ENCODE data around the gene SDK1.

DNA sequence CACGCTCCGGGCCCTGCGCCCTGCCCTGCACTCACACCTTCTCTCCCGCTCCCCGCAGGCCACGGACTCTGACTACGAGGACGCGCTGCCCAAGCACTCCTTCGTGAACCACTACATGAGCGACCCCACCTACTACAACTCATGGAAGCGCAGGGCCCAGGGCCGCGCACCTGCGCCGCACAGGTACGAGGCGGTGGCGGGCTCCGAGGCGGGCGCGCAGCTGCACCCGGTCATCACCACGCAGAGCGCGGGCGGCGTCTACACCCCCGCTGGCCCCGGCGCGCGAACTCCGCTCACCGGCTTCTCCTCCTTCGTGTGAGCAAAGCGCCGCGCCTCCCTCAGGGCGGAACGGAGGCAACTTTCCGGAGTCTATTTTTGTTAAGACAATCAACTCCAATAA lies 964.0 kb downstream of the SDK1 start:
- TF ChIP-seq, protein P1, sequence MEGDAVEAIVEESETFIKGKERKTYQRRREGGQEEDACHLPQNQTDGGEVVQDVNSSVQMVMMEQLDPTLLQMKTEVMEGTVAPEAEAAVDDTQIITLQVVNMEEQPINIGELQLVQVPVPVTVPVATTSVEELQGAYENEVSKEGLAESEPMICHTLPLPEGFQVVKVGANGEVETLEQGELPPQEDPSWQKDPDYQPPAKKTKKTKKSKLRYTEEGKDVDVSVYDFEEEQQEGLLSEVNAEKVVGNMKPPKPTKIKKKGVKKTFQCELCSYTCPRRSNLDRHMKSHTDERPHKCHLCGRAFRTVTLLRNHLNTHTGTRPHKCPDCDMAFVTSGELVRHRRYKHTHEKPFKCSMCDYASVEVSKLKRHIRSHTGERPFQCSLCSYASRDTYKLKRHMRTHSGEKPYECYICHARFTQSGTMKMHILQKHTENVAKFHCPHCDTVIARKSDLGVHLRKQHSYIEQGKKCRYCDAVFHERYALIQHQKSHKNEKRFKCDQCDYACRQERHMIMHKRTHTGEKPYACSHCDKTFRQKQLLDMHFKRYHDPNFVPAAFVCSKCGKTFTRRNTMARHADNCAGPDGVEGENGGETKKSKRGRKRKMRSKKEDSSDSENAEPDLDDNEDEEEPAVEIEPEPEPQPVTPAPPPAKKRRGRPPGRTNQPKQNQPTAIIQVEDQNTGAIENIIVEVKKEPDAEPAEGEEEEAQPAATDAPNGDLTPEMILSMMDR (tag by site-specific recombination; IDR thresholded peaks at IDR 0.05): no peak
- TF ChIP-seq HOXD13 (CRISPR knock-in tag; IDR thresholded peaks at IDR 0.05; ENCODE audit: borderline replicate concordance) (no peak), ZNF341 (tag by site-specific recombination; IDR thresholded peaks at IDR 0.05; ENCODE audit: low read depth) (no peak), ZNF274 (IDR thresholded peaks at IDR 0.05; ENCODE audit: low read length) (no peak), ZNF274 (tag by site-specific recombination; IDR thresholded peaks at IDR 0.05; ENCODE audit: borderline replicate concordance) (no peak), ZFHX2 (tag by site-specific recombination; conservative IDR thresholded peaks at IDR 0.05) (no peak), ZNF266 (tag by site-specific recombination; IDR thresholded peaks at IDR 0.05; ENCODE audit: low read depth) (no peak), ZNF311 (tag by site-specific recombination; IDR thresholded peaks at IDR 0.05; ENCODE audit: borderline replicate concordance) (no peak), ZFP37 (tag by site-specific recombination; IDR thresholded peaks at IDR 0.05) (no peak)
- TF ChIP-seq, protein P2, sequence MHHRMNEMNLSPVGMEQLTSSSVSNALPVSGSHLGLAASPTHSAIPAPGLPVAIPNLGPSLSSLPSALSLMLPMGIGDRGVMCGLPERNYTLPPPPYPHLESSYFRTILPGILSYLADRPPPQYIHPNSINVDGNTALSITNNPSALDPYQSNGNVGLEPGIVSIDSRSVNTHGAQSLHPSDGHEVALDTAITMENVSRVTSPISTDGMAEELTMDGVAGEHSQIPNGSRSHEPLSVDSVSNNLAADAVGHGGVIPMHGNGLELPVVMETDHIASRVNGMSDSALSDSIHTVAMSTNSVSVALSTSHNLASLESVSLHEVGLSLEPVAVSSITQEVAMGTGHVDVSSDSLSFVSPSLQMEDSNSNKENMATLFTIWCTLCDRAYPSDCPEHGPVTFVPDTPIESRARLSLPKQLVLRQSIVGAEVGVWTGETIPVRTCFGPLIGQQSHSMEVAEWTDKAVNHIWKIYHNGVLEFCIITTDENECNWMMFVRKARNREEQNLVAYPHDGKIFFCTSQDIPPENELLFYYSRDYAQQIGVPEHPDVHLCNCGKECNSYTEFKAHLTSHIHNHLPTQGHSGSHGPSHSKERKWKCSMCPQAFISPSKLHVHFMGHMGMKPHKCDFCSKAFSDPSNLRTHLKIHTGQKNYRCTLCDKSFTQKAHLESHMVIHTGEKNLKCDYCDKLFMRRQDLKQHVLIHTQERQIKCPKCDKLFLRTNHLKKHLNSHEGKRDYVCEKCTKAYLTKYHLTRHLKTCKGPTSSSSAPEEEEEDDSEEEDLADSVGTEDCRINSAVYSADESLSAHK (tag by site-specific recombination; IDR thresholded peaks at IDR 0.05): no peak
- TF ChIP-seq, protein P3, sequence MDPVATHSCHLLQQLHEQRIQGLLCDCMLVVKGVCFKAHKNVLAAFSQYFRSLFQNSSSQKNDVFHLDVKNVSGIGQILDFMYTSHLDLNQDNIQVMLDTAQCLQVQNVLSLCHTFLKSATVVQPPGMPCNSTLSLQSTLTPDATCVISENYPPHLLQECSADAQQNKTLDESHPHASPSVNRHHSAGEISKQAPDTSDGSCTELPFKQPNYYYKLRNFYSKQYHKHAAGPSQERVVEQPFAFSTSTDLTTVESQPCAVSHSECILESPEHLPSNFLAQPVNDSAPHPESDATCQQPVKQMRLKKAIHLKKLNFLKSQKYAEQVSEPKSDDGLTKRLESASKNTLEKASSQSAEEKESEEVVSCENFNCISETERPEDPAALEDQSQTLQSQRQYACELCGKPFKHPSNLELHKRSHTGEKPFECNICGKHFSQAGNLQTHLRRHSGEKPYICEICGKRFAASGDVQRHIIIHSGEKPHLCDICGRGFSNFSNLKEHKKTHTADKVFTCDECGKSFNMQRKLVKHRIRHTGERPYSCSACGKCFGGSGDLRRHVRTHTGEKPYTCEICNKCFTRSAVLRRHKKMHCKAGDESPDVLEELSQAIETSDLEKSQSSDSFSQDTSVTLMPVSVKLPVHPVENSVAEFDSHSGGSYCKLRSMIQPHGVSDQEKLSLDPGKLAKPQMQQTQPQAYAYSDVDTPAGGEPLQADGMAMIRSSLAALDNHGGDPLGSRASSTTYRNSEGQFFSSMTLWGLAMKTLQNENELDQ (tag by site-specific recombination; IDR thresholded peaks at IDR 0.05; ENCODE audit: low read depth): no peak
- TF ChIP-seq, protein P4, sequence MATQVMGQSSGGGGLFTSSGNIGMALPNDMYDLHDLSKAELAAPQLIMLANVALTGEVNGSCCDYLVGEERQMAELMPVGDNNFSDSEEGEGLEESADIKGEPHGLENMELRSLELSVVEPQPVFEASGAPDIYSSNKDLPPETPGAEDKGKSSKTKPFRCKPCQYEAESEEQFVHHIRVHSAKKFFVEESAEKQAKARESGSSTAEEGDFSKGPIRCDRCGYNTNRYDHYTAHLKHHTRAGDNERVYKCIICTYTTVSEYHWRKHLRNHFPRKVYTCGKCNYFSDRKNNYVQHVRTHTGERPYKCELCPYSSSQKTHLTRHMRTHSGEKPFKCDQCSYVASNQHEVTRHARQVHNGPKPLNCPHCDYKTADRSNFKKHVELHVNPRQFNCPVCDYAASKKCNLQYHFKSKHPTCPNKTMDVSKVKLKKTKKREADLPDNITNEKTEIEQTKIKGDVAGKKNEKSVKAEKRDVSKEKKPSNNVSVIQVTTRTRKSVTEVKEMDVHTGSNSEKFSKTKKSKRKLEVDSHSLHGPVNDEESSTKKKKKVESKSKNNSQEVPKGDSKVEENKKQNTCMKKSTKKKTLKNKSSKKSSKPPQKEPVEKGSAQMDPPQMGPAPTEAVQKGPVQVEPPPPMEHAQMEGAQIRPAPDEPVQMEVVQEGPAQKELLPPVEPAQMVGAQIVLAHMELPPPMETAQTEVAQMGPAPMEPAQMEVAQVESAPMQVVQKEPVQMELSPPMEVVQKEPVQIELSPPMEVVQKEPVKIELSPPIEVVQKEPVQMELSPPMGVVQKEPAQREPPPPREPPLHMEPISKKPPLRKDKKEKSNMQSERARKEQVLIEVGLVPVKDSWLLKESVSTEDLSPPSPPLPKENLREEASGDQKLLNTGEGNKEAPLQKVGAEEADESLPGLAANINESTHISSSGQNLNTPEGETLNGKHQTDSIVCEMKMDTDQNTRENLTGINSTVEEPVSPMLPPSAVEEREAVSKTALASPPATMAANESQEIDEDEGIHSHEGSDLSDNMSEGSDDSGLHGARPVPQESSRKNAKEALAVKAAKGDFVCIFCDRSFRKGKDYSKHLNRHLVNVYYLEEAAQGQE (tag by site-specific recombination; IDR thresholded peaks at IDR 0.05): no peak
- TF ChIP-seq, protein P5, sequence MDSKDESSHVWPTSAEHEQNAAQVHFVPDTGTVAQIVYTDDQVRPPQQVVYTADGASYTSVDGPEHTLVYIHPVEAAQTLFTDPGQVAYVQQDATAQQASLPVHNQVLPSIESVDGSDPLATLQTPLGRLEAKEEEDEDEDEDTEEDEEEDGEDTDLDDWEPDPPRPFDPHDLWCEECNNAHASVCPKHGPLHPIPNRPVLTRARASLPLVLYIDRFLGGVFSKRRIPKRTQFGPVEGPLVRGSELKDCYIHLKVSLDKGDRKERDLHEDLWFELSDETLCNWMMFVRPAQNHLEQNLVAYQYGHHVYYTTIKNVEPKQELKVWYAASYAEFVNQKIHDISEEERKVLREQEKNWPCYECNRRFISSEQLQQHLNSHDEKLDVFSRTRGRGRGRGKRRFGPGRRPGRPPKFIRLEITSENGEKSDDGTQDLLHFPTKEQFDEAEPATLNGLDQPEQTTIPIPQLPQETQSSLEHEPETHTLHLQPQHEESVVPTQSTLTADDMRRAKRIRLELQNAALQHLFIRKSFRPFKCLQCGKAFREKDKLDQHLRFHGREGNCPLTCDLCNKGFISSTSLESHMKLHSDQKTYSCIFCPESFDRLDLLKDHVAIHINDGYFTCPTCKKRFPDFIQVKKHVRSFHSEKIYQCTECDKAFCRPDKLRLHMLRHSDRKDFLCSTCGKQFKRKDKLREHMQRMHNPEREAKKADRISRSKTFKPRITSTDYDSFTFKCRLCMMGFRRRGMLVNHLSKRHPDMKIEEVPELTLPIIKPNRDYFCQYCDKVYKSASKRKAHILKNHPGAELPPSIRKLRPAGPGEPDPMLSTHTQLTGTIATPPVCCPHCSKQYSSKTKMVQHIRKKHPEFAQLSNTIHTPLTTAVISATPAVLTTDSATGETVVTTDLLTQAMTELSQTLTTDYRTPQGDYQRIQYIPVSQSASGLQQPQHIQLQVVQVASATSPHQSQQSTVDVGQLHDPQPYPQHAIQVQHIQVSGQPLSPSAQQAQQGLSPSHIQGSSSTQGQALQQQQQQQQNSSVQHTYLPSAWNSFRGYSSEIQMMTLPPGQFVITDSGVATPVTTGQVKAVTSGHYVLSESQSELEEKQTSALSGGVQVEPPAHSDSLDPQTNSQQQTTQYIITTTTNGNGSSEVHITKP (tag by site-specific recombination; IDR thresholded peaks at IDR 0.05): no peak

All from HEK293 (cell line).